GM12891 (cell line): ENCODE measurements around the gene ARF1.

Source experiments
- DNase-seq: peaks from one replicate; pipeline ENCODE4 v3.0.0; 2011; ENCODE audit warnings: low spot score; ENCODE audit not compliant: insufficient read length
- FAIRE-seq: peaks from 2 replicates; lab custom pipeline; 2011; peaks lifted over from hg19 to GRCh38; lab: Jason Lieb, UNC
- PAX5 ChIP-seq: IDR thresholded peaks from 2 replicates; pipeline ENCODE4 v1.6.1; 2011; ENCODE audit warnings: low read length, moderate library complexity, mild to moderate bottlenecking; ENCODE audit not compliant: insufficient read depth, severe bottlenecking
- POLR2A ChIP-seq: IDR thresholded peaks from 2 replicates; pipeline ENCODE4 v1.6.1; 2011; ENCODE audit warnings: low read depth, low read length, control low read depth
- POLR2AphosphoS5 ChIP-seq: IDR thresholded peaks from 2 replicates; pipeline ENCODE4 v1.6.1; 2011; ENCODE audit warnings: low read depth, low read length, control low read depth
- POU2F2 ChIP-seq: IDR thresholded peaks from 2 replicates; pipeline ENCODE4 v1.6.1; 2011; ENCODE audit warnings: low read depth, mild to moderate bottlenecking, control low read depth, low read length, moderate library complexity
- SPI1 ChIP-seq: IDR thresholded peaks from 2 replicates; pipeline ENCODE4 v1.6.1; 2011; ENCODE audit warnings: low read depth, low read length, control low read depth
- TAF1 ChIP-seq: IDR thresholded peaks from 2 replicates; pipeline ENCODE4 v1.6.1; 2011; ENCODE audit warnings: low read depth, low read length, control low read depth

The ARF1 gene

DNA sequence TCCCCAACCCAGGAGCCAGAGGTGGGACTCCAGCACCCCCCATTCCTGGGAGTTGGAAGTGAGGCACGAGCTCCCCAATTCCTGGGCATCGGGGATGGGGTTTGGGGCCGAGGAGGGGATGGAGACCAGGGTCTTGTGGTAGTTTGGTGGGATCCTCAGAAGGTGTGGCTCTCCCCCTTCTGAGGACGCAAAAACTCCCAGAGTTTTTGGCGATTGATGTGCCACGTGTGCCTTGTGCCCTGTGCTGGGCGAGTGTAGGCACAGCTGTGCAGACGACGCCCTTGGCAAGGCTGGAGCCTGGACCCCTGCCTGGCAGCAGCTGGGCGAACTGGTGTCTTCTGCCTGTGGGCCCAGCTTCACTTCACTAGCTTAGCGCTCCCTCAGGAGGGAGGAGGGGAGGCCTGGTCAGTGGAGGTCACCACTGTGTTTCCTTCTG lies 60.2 kb downstream of the ARF1 start:
- FAIRE-seq: no peak
- TF ChIP-seq TAF1: no peak
- no peak for TF ChIP-seq POLR2A
- no peak for TF ChIP-seq POLR2AphosphoS5
- DNase-seq: no peak

DNA sequence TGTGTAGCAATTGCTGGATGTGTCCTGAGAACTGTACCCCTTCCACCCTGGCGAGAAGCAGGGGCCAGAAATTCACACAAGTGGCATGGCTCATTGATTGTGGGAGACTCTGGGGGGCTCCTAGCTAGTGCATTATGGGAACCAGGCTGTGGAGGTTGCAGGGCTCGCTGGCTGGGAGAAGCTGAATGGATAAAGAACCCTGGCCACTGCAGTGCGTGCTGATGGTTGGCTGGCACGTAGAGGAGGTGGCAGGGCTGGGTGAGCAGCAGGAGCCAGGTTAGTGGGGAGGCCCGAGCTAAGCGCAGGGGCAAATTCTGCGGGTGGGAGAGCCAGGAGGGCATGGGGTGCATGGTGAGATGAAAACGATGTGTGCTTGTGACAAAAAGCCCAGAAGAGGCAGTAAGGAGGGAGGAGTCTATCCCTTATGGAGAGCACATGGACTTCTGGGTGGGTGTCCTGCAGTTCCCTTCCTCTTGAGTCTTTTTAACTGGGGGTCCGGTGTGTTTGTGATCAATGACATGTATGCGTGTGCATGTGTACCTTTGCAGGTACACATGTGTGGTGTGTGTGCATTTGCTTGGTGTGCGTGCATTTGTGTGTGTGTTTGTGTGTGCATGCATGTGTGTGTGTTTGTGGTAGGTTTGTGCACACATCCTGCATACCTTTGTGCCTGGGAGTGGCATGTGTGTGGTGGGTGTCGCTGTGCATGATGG lies 61.1 kb downstream of the ARF1 start:
- FAIRE-seq (no peak), DNase-seq (no peak)
- TF ChIP-seq POLR2A (no peak), POLR2AphosphoS5 (no peak)

DNA sequence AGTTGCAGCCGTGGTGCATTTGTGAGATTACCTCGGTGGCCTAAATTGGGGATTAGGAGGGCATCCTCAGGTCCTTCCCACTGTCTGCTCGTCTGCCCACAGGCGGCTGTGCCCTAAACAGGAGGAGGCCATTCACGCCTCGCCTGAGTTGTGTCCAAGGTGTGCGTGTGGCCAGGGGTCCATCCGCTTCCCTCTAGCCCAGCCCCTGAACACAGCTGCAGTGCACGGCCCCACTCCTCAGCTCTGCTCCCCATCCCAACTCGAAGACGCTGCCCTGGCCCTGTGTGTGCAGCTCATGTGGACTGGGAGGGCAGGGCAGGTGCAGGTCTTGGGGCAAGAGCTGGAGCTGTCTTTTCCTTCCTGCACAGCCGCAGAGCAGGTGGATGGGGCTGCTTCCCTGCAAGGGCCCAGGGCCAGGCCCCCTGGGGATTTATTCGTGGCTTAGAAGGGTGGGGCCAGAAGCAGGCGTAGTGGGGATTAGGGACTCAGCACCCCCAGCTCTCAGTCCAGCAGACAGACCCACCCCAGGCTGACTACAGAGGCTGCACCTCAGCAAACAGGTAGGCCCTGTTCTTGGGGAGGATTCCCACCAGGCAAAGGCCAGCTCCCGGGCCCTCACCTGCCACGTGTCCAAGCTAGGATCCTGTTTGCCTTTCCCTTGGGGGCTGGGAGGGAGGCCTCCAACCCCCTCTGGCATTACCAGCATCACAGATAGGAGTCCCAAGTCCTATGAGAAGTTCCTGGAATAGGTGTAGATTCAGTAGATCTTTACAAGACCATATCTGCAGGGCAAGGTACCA lies 61.9 kb downstream of the ARF1 start:
- DNase-seq: no peak
- no peak for FAIRE-seq
- no peak for TF ChIP-seq PAX5
- TF ChIP-seq POU2F2: no peak
- TF ChIP-seq POLR2A: no peak
- TF ChIP-seq TAF1: no peak
- TF ChIP-seq POLR2AphosphoS5: no peak
- TF ChIP-seq SPI1: no peak

DNA sequence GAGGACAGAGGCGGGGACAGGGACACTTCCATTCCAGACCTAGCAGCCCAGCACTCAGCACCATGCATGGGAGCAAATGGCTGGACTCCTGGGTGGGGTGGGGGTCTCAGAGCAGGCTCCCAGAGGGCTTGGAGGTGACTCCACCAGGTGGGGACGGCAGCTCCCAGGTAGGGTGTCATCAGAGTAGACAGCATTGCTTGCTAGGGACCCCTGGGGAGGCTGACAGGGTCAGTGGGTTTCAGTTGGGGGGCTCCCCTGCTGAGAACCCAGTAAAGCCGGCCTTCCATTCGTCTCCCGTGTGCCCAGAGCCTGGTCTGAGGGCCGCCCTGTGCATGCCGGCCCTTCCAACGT lies 62.5 kb downstream of the ARF1 start:
- TF ChIP-seq SPI1: no peak
- TF ChIP-seq POLR2A: no peak
- TF ChIP-seq TAF1: no peak
- no peak for TF ChIP-seq POLR2AphosphoS5
- no peak for TF ChIP-seq POU2F2
- no peak for TF ChIP-seq PAX5
- FAIRE-seq: no peak

DNA sequence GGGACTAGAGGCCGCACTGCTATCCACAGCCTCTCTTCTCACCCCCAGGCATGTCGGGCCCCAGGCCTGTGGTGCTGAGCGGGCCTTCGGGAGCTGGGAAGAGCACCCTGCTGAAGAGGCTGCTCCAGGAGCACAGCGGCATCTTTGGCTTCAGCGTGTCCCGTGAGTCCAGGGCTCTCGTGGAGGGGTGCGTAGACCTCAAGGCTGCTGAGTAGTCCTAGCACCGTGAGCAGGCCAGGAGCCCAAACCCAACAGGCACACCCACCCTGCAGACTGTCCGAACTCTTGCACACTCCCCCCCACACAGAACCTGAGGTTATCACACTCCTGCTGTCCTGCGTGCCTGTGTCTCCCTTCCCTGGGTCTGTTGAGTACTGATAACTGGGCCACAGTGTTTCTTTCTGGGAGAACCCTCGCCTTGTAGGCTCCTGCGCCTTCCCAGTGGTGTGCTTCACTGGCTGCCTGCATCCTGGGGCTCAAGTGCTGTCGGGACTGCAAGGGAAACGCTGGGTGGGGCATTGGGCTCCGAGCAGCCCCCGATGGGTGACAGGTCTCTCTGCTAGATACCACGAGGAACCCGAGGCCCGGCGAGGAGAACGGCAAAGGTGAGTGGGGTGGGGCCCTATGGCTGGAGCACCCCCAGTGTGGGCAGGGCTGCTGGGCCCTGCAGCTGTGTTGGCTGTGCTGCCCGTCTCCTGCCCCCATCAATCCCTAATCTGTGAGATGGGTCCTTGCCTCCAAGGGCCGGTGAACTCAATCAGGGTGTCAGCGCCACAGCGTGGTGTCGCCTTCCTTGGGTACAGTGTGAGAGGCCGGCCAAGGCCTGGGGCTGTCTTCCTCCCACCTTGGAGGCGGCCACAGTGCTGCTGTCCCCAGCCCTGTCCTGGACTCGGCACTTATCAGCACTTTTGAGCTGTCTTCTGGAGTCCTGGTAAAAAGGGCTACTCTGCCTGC lies 63.2 kb downstream of the ARF1 start:
- DNase-seq: no peak
- TF ChIP-seq POLR2A: no peak
- no peak for TF ChIP-seq PAX5
- no peak for TF ChIP-seq POLR2AphosphoS5
- no peak for TF ChIP-seq TAF1
- TF ChIP-seq POU2F2: no peak
- no peak for TF ChIP-seq SPI1
- no peak for FAIRE-seq

More for the DNA sequence above, 62.5 kb downstream of the ARF1 start:
- no peak for DNase-seq

DNA sequence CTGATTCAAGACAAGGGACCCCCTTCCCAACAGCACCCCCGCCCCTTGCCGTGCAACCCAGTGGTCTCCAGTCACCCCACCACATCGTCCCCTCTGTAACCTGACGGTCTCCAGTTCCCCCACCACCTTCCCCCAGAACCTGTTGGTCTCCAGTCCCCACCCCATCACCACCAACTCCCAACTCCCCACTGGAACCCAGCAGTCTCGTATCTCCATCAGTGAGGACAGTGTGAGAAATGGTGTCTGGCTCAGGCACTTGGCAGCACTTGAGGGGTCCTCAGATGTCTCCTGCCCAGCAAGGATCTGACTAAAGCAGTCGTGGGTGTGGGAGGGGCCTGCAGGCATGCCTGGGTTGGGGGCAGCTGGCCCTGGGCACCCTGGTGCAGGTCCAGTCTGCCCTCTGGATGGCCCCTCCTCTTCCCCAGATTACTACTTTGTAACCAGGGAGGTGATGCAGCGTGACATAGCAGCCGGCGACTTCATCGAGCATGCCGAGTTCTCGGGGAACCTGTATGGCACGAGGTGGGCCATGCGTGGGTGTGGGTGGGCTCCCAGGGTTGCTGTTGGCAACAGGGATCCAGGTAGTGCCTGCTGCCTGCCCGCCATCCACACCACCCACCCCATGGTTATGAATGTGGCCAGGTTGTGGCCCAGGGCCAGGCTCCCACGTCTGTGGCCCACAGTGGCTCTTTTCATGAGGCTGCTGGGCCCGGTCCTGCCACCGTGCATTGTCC lies 64.1 kb downstream of the ARF1 start:
- TF ChIP-seq PAX5: no peak
- TF ChIP-seq TAF1: no peak
- TF ChIP-seq SPI1: no peak
- no peak for TF ChIP-seq POU2F2
- no peak for TF ChIP-seq POLR2AphosphoS5
- TF ChIP-seq POLR2A: no peak
- FAIRE-seq: no peak
- no peak for DNase-seq

DNA sequence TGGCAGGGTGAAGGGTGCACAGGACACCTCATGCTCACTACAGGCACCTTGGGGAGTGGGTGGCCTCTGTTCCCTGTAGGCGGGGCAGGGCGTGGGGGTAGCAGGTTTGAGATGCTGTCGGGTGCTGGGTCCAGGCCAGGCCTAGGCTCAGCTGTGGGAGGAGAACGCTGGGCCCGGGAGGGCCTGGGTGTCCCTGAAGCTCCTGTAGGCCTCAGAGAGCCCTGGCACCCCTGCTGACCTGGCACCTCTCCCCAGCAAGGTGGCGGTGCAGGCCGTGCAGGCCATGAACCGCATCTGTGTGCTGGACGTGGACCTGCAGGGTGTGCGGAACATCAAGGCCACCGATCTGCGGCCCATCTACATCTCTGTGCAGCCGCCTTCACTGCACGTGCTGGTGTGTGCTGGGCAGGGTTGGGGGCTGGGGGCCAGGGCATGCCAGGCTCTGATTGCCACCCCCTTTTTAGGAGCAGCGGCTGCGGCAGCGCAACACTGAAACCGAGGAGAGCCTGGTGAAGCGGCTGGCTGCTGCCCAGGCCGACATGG lies 64.7 kb downstream of the ARF1 start:
- DNase-seq (no peak), FAIRE-seq (no peak)
- TF ChIP-seq POLR2AphosphoS5: no peak
- no peak for TF ChIP-seq SPI1
- no peak for TF ChIP-seq POLR2A
- no peak for TF ChIP-seq PAX5
- no peak for TF ChIP-seq POU2F2
- TF ChIP-seq TAF1: no peak

DNA sequence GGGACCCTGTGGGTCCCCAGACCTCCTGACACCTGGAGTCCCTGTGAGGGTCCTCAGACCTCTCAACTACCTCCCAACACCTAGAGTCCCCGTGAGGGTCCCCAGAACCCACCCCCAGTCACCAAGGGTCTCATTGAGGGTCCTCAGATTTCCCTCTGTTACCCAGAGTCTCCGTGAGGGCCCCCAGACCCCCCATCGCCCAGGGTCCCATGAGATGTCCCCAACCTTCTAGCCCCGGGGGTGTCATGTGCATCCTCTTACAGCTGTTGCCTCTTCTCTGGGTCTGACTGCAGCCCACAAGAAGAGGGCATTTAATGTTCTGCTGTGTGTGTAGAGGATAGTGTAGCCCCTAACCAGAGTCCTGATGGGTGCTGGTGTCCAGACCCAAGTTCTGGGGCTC lies 65.3 kb downstream of the ARF1 start:
- DNase-seq (no peak), FAIRE-seq (no peak)
- TF ChIP-seq POLR2AphosphoS5 (no peak), SPI1 (no peak), TAF1 (no peak), POU2F2 (no peak), POLR2A (no peak), PAX5 (no peak)
